ENCODE results near the gene LONRF2. TPM values are rescaled to one million over a fixed set of nuclear protein-coding genes. Genes with fewer than 3 reads are reported as not detected.

Gene LONRF2
- total RNA-seq, 1 experiment from 2014 or later, result 3.5 TPM

GRCh38 chr2:100237770-100238169, 84.5 kb downstream of the LONRF2 start:
- intact Hi-C loops (cut with micrococcal nuclease; ENCODE audit: unreplicated experiment), result no loop called here
- H3K9me3 ChIP-seq (ENCODE audit: low read depth, low read length, poor library complexity, severe bottlenecking), result no peaks in the 10 kb centered on the region
- no peak overlapping the region for H3K4me3 ChIP-seq (ENCODE audit: low read depth, low read length, poor library complexity, severe bottlenecking)
- H3K27ac ChIP-seq (ENCODE audit: low read depth, low read length, poor library complexity, severe bottlenecking), result no peak overlapping the region
- H3K36me3 ChIP-seq (ENCODE audit: insufficient read depth, low read length, poor library complexity, severe bottlenecking), result no peaks in the 10 kb centered on the region
- ChIA-PET CTCF (no interaction called here), POLR2A (ENCODE audit: low non-redundant PET) (no interaction called here)
- DNase-seq (ENCODE audit: low spot score), result no peak
- BruUV-seq (replicated peaks), result no TSS peak
- TF ChIP-seq EZH2 (IDR thresholded peaks at IDR 0.05; ENCODE audit: borderline replicate concordance, low read depth, low read length, poor library complexity, severe bottlenecking) (no peak), CTCF (conservative IDR thresholded peaks at IDR 0.05; ENCODE audit: low read depth, low read length) (no peak)
- no peaks in the 10 kb centered on the region for H3K27me3 ChIP-seq (replicated peaks; ENCODE audit: insufficient read depth, low read depth, low read length, poor library complexity)
- H3K4me1 ChIP-seq (ENCODE audit: insufficient read depth, low read length, poor library complexity, severe bottlenecking), result no peaks in the 10 kb centered on the region

- Histone ChIP-seq H3K27me3 (replicated peaks; ENCODE audit: insufficient read depth, low read depth, low read length, poor library complexity) (peaks cover 3% of the 10 kb centered on the region), H3K27ac (ENCODE audit: low read depth, low read length, poor library complexity, severe bottlenecking) (no peak overlapping the region), H3K9me3 (ENCODE audit: low read depth, low read length, poor library complexity, severe bottlenecking) (no peaks in the 10 kb centered on the region), H3K36me3 (ENCODE audit: insufficient read depth, low read length, poor library complexity, severe bottlenecking) (no peaks in the 10 kb centered on the region), H3K4me3 (ENCODE audit: low read depth, low read length, poor library complexity, severe bottlenecking) (no peak overlapping the region), H3K4me1 (ENCODE audit: insufficient read depth, low read length, poor library complexity, severe bottlenecking) (no peaks in the 10 kb centered on the region)
- ChIA-PET POLR2A (ENCODE audit: low non-redundant PET) (no interaction called here), CTCF (no interaction called here)
- intact Hi-C loops (cut with micrococcal nuclease; ENCODE audit: unreplicated experiment), result no loop called here
- TF ChIP-seq EZH2 (IDR thresholded peaks at IDR 0.05; ENCODE audit: borderline replicate concordance, low read depth, low read length, poor library complexity, severe bottlenecking), result no peak
- TF ChIP-seq CTCF (conservative IDR thresholded peaks at IDR 0.05; ENCODE audit: low read depth, low read length), result no peak
- BruUV-seq (replicated peaks), result no TSS peak
- no peak for DNase-seq (ENCODE audit: low spot score)
These were observed 85.1 kb downstream of the LONRF2 start for GRCh38 chr2:100237163-100237562.

DNA sequence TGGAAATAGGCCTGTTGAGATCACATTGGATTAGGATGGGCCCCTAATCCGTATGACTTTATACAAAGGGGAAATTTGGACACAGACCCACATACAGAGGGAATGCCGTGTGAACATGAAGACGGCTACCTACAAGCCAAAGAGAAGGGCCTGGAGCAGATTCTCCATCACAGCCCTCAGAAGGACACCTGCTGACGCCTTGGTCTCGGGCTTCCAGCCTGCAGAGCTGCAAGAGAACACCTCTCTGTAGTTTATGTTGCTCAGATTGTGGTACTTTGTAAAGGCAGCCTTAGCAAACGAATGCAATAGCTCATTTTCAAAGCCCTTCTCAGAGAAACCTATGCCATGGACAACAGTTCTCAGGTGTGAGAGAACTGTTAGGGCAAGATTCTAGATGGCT, 86.1 kb downstream of the LONRF2 start:
- intact Hi-C loops (cut with micrococcal nuclease; ENCODE audit: unreplicated experiment), result no loop called here
- CTCF ChIA-PET, result no interaction called here
- no peaks in the 10 kb centered on the region for H3K9me3 ChIP-seq (ENCODE audit: low read depth, low read length, poor library complexity, severe bottlenecking)
- H3K4me3 ChIP-seq (ENCODE audit: low read depth, low read length, poor library complexity, severe bottlenecking), result no peak overlapping the region
- DNase-seq (ENCODE audit: low spot score), result no peak
- peaks cover 9% of the 10 kb centered on the region for H3K27me3 ChIP-seq (replicated peaks; ENCODE audit: insufficient read depth, low read depth, low read length, poor library complexity)
- TF ChIP-seq EZH2 (IDR thresholded peaks at IDR 0.05; ENCODE audit: borderline replicate concordance, low read depth, low read length, poor library complexity, severe bottlenecking) (no peak), CTCF (conservative IDR thresholded peaks at IDR 0.05; ENCODE audit: low read depth, low read length) (no peak)
- POLR2A ChIA-PET (ENCODE audit: low non-redundant PET), result no interaction called here
- H3K27ac ChIP-seq (ENCODE audit: low read depth, low read length, poor library complexity, severe bottlenecking), result no peak overlapping the region
- no TSS peak for BruUV-seq (replicated peaks)
- H3K36me3 ChIP-seq (ENCODE audit: insufficient read depth, low read length, poor library complexity, severe bottlenecking), result no peaks in the 10 kb centered on the region
- no peaks in the 10 kb centered on the region for H3K4me1 ChIP-seq (ENCODE audit: insufficient read depth, low read length, poor library complexity, severe bottlenecking)
